GM12878 (cell line): ENCODE data around the gene DNAH17. TPM values are rescaled to one million over a fixed set of nuclear protein-coding genes. Genes with fewer than 3 reads are reported as not detected.

Experiments used
- ATAC-seq: fragments of 200-7000 bp; cut with Tn5 transposase; 3 replicates; pipeline ENCODE4 v1.9.1; 2020; ENCODE audit warnings: mild to moderate bottlenecking, moderate library complexity
- BruUV-seq: library from RNA; stranded (reverse); fragments of 400-500 nt; replicated peaks from 2 replicates; lab custom pipeline; 2021; lab: Mats Ljungman, UMichigan
- CTCF ChIA-PET: fragments of 300-600 bp; sonication (Branson Sonifier 250); formaldehyde crosslinking; extraction: SDS; loops from one replicate; lab custom pipeline; 2021; ENCODE audit warnings: inconsistent platforms; lab: Yijun Ruan, JAX
- POLR2A ChIA-PET: fragments of 350-600 bp; formaldehyde crosslinking; extraction: SDS; loops from one replicate; lab custom pipeline; 2021; ENCODE audit warnings: inconsistent platforms; lab: Charles Lee
- RAD21 ChIA-PET: fragments of 300-600 bp; sonication (Branson Sonifier 250); formaldehyde crosslinking; loops from one replicate; lab custom pipeline; 2023; ENCODE audit warnings: antibody characterized with exemption; ENCODE audit not compliant: unreplicated experiment; lab: Charles Lee
- SMC1A ChIA-PET: fragments of 300-600 bp; sonication (Branson Sonifier 250); formaldehyde crosslinking; loops from one replicate; lab custom pipeline; 2023; ENCODE audit not compliant: unreplicated experiment, uncharacterized antibody; lab: Charles Lee
- DNase-seq: peaks from one replicate; pipeline ENCODE4 v3.0.0-alpha.2; 2011; ENCODE audit warnings: low read depth, low spot score
- FAIRE-seq: peaks from 3 replicates; lab custom pipeline; 2011; peaks lifted over from hg19 to GRCh38; lab: Jason Lieb, UNC
- H2AFZ ChIP-seq: 2 replicates; pipeline ENCODE4 v1.6.0; 2011; ENCODE audit warnings: low read depth, low read length, control low read depth; ENCODE audit not compliant: control insufficient read depth
- H3K27ac ChIP-seq: 2 replicates; pipeline ENCODE4 v1.5.1; 2011; ENCODE audit warnings: control low read depth; ENCODE audit not compliant: control insufficient read depth, insufficient read depth
- H3K27me3 ChIP-seq, 2 experiments: replicated peaks in 1 of 2; 2 replicates each; pipeline versions ENCODE4 v1.6.0 to v1.6.1; 2011; ENCODE audit warnings: low read length in 1 of 2; ENCODE audit not compliant: control insufficient read depth in 2 of 2, insufficient read depth in 2 of 2
- H3K36me3 ChIP-seq, 2 experiments: 2 replicates each; pipeline ENCODE4 v1.5.1; 2011; ENCODE audit warnings: low read length in 1 of 2; ENCODE audit not compliant: control insufficient read depth in 2 of 2, insufficient read depth in 2 of 2
- H3K4me1 ChIP-seq: 2 replicates; pipeline ENCODE4 v1.6.1; 2011; ENCODE audit warnings: mild to moderate bottlenecking, low read length, moderate library complexity, mixed read lengths; ENCODE audit not compliant: control insufficient read depth, insufficient read depth
- H3K4me2 ChIP-seq: 2 replicates; pipeline ENCODE4 v1.6.0; 2011; ENCODE audit warnings: control low read depth; ENCODE audit not compliant: control insufficient read depth, insufficient read depth
- H3K4me3 ChIP-seq: fragments of 200-600 bp; sonication (generic); 2 replicates; pipeline ENCODE4 v1.5.1; 2016
- H3K79me2 ChIP-seq: 2 replicates; pipeline ENCODE4 v1.6.0; 2011; ENCODE audit warnings: low read length; ENCODE audit not compliant: control insufficient read depth, insufficient read depth
- H3K9ac ChIP-seq: 2 replicates; pipeline ENCODE4 v1.8.0; 2011; ENCODE audit warnings: low read length, control low read depth, mixed read lengths; ENCODE audit not compliant: control insufficient read depth, insufficient read depth
- H3K9me3 ChIP-seq: replicated peaks from 3 replicates; pipeline ENCODE4 v1.5.1; 2011; ENCODE audit warnings: mild to moderate bottlenecking, low read length; ENCODE audit not compliant: control insufficient read depth, insufficient read depth
- H4K20me1 ChIP-seq: 2 replicates; pipeline ENCODE4 v1.6.0; 2011; ENCODE audit not compliant: control insufficient read depth, insufficient read depth
- MLLT1 ChIP-seq: fragments of 450-650 bp; IDR thresholded peaks from 2 replicates; pipeline ENCODE4 v1.6.1; 2016; ENCODE audit warnings: mild to moderate bottlenecking
- PAX5 ChIP-seq: IDR thresholded peaks from 2 replicates; pipeline ENCODE4 v1.6.1; 2011; ENCODE audit warnings: low read depth, low read length, borderline replicate concordance
- RB1 ChIP-seq: fragments of 450-650 bp; formaldehyde crosslinking; IDR thresholded peaks from 2 replicates; pipeline ENCODE4 v1.6.1; 2017; ENCODE audit warnings: mild to moderate bottlenecking, borderline replicate concordance
- RCOR1 ChIP-seq: conservative IDR thresholded peaks from 2 replicates; pipeline ENCODE4 v1.6.1; 2012; ENCODE audit warnings: low read depth, low read length, improper control_type of control experiment
- SMAD5 ChIP-seq: IDR thresholded peaks from 2 replicates; pipeline ENCODE4 v1.6.1; 2016; ENCODE audit warnings: antibody characterized with exemption, low read depth
- STAT3 ChIP-seq: IDR thresholded peaks from 2 replicates; pipeline ENCODE4 v1.6.1; 2011; ENCODE audit warnings: low read depth, low read length, improper control_type of control experiment
- ZSCAN29 ChIP-seq: fragments of 450-650 bp; IDR thresholded peaks from 2 replicates; pipeline ENCODE4 v1.6.1; 2017; ENCODE audit warnings: mild to moderate bottlenecking, moderate library complexity
- WGBS: methylation state at CpG from one replicate; pipeline ENCODE4 v1.1.6; 2016; ENCODE audit warnings: low lambda C conversion rate; ENCODE audit not compliant: insufficient replicate concordance, insufficient coverage; ENCODE audit errors: missing lambda C conversion rate; 5-methylcytosine and 5-hydroxymethylcytosine counted together
- in situ Hi-C: fragments of 300-500 bp; cut with MboI; formaldehyde crosslinking; loops from 9 replicates; pipeline ENCODE4 v1.14.3; 2018; ENCODE audit warnings: mixed read lengths
- intact Hi-C: fragments of 100-400 bp; cut with micrococcal nuclease; formaldehyde crosslinking; loops from one replicate; pipeline ENCODE4 v1.14.2; 2022; ENCODE audit not compliant: unreplicated experiment
- polyA plus RNA-seq, 11 experiments: library from polyadenylated mRNA; depleted of rRNA in 4 of 11; unstranded in 6 of 11; stranded (reverse) in 5 of 11; fragments of >200 nt; fragmentation: Nextera tagmentation in 4 of 11; fragmentation: Illumina TruSeq in 1 of 11; extraction: Ambion mirVana in 4 of 11; extraction: Trizol in 1 of 11; gene quantifications; 1 replicate in 1 of 11; 2 replicates in 10 of 11; pipeline versions ENCODE4 v1.2.1 to v1.2.3, GENCODE V29; 2011 to 2016; ENCODE audit warnings: inconsistent platforms in 2 of 11, missing spikeins in 2 of 11, low read depth in 1 of 11
- total RNA-seq, 4 experiments: library from RNA; depleted of rRNA in 3 of 4; stranded (reverse); fragments of >200 nt in 3 of 4; fragmentation: Illumina TruSeq in 1 of 4; extraction: Trizol in 1 of 4; gene quantifications; 2 replicates each; pipeline versions ENCODE4 v1.2.1 to v1.2.3, GENCODE V29; 2013 to 2021
- TF ChIP-seq, protein P1 (sequence below), 3 experiments: IDR thresholded peaks in 2 of 3; conservative IDR thresholded peaks in 1 of 3; 2 replicates each; pipeline ENCODE4 v1.5.1; 2011; ENCODE audit warnings: low read depth in 3 of 3, low read length in 3 of 3, mild to moderate bottlenecking in 3 of 3, control low read depth in 2 of 3, moderate library complexity in 2 of 3, inconsistent platforms in 1 of 3, mixed read lengths in 1 of 3; ENCODE audit not compliant: control insufficient read depth in 2 of 3, insufficient read depth in 1 of 3; ENCODE audit errors: extremely low read depth in 1 of 3

DNAH17 gene
- total and polyA plus RNA-seq, 10 of the 15 experiments (the other 5 are each of a cell fraction or from before 2014, with no cell fraction given) = 0.16 to 2.9 (median 0.56) TPM

GRCh38 chr17:78450696-78451345 lies 126.4 kb downstream of the DNAH17 start:
- ChIA-PET CTCF (no interaction called here), POLR2A (no interaction called here), RAD21 (interaction anchor here (0.6 kb wide), 1 partner anchor 149 kb away, joined by 3 read pairs; no protein-coding TSS in a partner anchor), SMC1A (no interaction called here)
- no peaks in the 10 kb centered on the region for H3K9me3 ChIP-seq
- no peaks in the 10 kb centered on the region for H3K79me2 ChIP-seq
- 18% methylated on average over 20 of the region's 20 CpGs for WGBS
- no peak overlapping the region for H3K4me2 ChIP-seq
- DNase-seq (no peak), ATAC-seq (no peak), FAIRE-seq (no peak)
- H2AFZ ChIP-seq = no peak overlapping the region
- H3K4me3 ChIP-seq = no peak overlapping the region
- H3K36me3 ChIP-seq = no peaks in the 10 kb centered on the region
- no TSS peak for BruUV-seq
- H3K27ac ChIP-seq = no peak overlapping the region
- H3K9ac ChIP-seq = no peak overlapping the region
- TF ChIP-seq, protein P1, sequence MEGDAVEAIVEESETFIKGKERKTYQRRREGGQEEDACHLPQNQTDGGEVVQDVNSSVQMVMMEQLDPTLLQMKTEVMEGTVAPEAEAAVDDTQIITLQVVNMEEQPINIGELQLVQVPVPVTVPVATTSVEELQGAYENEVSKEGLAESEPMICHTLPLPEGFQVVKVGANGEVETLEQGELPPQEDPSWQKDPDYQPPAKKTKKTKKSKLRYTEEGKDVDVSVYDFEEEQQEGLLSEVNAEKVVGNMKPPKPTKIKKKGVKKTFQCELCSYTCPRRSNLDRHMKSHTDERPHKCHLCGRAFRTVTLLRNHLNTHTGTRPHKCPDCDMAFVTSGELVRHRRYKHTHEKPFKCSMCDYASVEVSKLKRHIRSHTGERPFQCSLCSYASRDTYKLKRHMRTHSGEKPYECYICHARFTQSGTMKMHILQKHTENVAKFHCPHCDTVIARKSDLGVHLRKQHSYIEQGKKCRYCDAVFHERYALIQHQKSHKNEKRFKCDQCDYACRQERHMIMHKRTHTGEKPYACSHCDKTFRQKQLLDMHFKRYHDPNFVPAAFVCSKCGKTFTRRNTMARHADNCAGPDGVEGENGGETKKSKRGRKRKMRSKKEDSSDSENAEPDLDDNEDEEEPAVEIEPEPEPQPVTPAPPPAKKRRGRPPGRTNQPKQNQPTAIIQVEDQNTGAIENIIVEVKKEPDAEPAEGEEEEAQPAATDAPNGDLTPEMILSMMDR (IDR thresholded peaks at IDR 0.05 in 2 of 3, conservative IDR thresholded peaks at IDR 0.05 in 1 of 3; ENCODE audit: control insufficient read depth in 2 of 3, extremely low read depth in 1 of 3, insufficient read depth in 1 of 3, low read depth in 3 of 3, low read length in 3 of 3) = 0 out of 6 replicates have a peak, but pooled peaks of 1 of the 3 experiments have one; percentile 8
- TF ChIP-seq SMAD5 = no peak
- no peaks in the 10 kb centered on the region for H4K20me1 ChIP-seq
- intact Hi-C loops = no loop called here
- peaks cover 13% of the 10 kb centered on the region for H3K4me1 ChIP-seq
- no peaks in the 10 kb centered on the region for H3K27me3 ChIP-seq
- in situ Hi-C loops = no loop called here

GRCh38 chr17:78449983-78450595 lies 127.1 kb downstream of the DNAH17 start:
- no peaks in the 10 kb centered on the region for H3K36me3 ChIP-seq
- POLR2A ChIA-PET = interaction anchor here (0.5 kb wide), 1 partner anchor 94 kb away, joined by 7 read pairs; no protein-coding TSS in a partner anchor
- FAIRE-seq (no peak), DNase-seq (no peak), ATAC-seq (no peak)
- no peaks in the 10 kb centered on the region for H4K20me1 ChIP-seq
- H3K27ac ChIP-seq = no peak overlapping the region
- H3K4me1 ChIP-seq = peaks cover 13% of the 10 kb centered on the region
- BruUV-seq = no TSS peak
- H3K9me3 ChIP-seq = no peaks in the 10 kb centered on the region
- H3K4me3 ChIP-seq = no peak overlapping the region
- RAD21 ChIA-PET = no interaction called here
- in situ Hi-C loops (no loop called here), intact Hi-C loops (loop anchor here (5.0 kb wide), 1 partner anchor 37 kb away; no protein-coding TSS in a partner anchor)
- H3K9ac ChIP-seq = no peak overlapping the region
- CTCF ChIA-PET = interaction anchor here (0.7 kb wide), 1 partner anchor 402 kb away, joined by 3 read pairs; no protein-coding TSS in a partner anchor
- H3K27me3 ChIP-seq = no peaks in the 10 kb centered on the region
- SMC1A ChIA-PET = no interaction called here
- H2AFZ ChIP-seq = no peak overlapping the region
- 34% methylated on average over 11 of the region's 14 CpGs for WGBS
- no peaks in the 10 kb centered on the region for H3K79me2 ChIP-seq
- no peak overlapping the region for H3K4me2 ChIP-seq
- no peak for TF ChIP-seq PAX5
- no peak for TF ChIP-seq STAT3
- TF ChIP-seq RB1 = no peak
- no peak for TF ChIP-seq ZSCAN29
- TF ChIP-seq MLLT1 = no peak
- TF ChIP-seq RCOR1 = no peak
